DND-41 (cell line): ENCODE results near the gene EXT2.

Experiments
- ATAC-seq: fragments of 200-7000 bp; cut with Tn5 transposase; 3 replicates; pipeline ENCODE4 v1.9.1; 2021; ENCODE audit warnings: low read depth; ENCODE audit not compliant: insufficient read depth
- DNase-seq: peaks from one replicate; pipeline ENCODE4 v3.0.0-alpha.2; 2020
- H2AFZ ChIP-seq: 2 replicates; pipeline ENCODE4 v1.6.0; 2012; ENCODE audit warnings: low read depth, low read length
- H3K27ac ChIP-seq: 2 replicates; pipeline ENCODE4 v1.5.1; 2012; ENCODE audit warnings: low read length, inconsistent platforms
- H3K27me3 ChIP-seq: fragments of 200-600 bp; sonication (generic); 2 replicates; pipeline ENCODE4 v1.6.0; 2012; ENCODE audit warnings: low read length, mild to moderate bottlenecking, inconsistent platforms; ENCODE audit not compliant: insufficient read depth, poor library complexity
- H3K36me3 ChIP-seq: 2 replicates; pipeline ENCODE4 v1.5.1; 2012; ENCODE audit warnings: low read length, inconsistent platforms; ENCODE audit not compliant: insufficient read depth
- H3K4me1 ChIP-seq: 2 replicates; pipeline ENCODE4 v1.5.1; 2012; ENCODE audit warnings: mild to moderate bottlenecking, low read length; ENCODE audit not compliant: insufficient read depth
- H3K4me2 ChIP-seq: 2 replicates; pipeline ENCODE4 v1.6.0; 2012; ENCODE audit warnings: mild to moderate bottlenecking, moderate library complexity, low read length, inconsistent platforms; ENCODE audit not compliant: insufficient read depth
- H3K4me3 ChIP-seq, 2 experiments: fragments of 200-600 bp in 1 of 2; shearing (Covaris generic) in 1 of 2; 2 replicates each; pipeline ENCODE4 v1.5.1; 2012 to 2016; ENCODE audit warnings: inconsistent platforms in 2 of 2, low read length in 2 of 2, mild to moderate bottlenecking in 2 of 2, low read depth in 1 of 2, moderate library complexity in 1 of 2
- H3K79me2 ChIP-seq: 2 replicates; pipeline ENCODE4 v1.6.0; 2012; ENCODE audit warnings: low read length, inconsistent platforms; ENCODE audit not compliant: insufficient read depth
- H3K9ac ChIP-seq: 2 replicates; pipeline ENCODE4 v1.6.0; 2012; ENCODE audit warnings: low read depth, mild to moderate bottlenecking, inconsistent platforms, low read length, moderate library complexity
- H3K9me3 ChIP-seq: 2 replicates; pipeline ENCODE4 v1.5.1; 2012; ENCODE audit warnings: low read length, moderate library complexity, mild to moderate bottlenecking, inconsistent platforms; ENCODE audit not compliant: insufficient read depth, severe bottlenecking
- H4K20me1 ChIP-seq: 2 replicates; pipeline ENCODE4 v1.6.0; 2012; ENCODE audit warnings: low read length; ENCODE audit not compliant: insufficient read depth
- EZH2 ChIP-seq: IDR thresholded peaks from 3 replicates; pipeline ENCODE4 v1.6.1; 2012; ENCODE audit warnings: borderline replicate concordance, low read depth, mild to moderate bottlenecking, moderate library complexity, low read length, inconsistent platforms; ENCODE audit not compliant: severe bottlenecking
- TF ChIP-seq, protein P1 (sequence below): IDR thresholded peaks from 2 replicates; pipeline ENCODE4 v1.5.1; 2012; ENCODE audit warnings: borderline replicate concordance, low read length, moderate library complexity, mild to moderate bottlenecking; ENCODE audit not compliant: poor library complexity, severe bottlenecking; ENCODE audit errors: extremely low read depth

The EXT2 gene

DNA sequence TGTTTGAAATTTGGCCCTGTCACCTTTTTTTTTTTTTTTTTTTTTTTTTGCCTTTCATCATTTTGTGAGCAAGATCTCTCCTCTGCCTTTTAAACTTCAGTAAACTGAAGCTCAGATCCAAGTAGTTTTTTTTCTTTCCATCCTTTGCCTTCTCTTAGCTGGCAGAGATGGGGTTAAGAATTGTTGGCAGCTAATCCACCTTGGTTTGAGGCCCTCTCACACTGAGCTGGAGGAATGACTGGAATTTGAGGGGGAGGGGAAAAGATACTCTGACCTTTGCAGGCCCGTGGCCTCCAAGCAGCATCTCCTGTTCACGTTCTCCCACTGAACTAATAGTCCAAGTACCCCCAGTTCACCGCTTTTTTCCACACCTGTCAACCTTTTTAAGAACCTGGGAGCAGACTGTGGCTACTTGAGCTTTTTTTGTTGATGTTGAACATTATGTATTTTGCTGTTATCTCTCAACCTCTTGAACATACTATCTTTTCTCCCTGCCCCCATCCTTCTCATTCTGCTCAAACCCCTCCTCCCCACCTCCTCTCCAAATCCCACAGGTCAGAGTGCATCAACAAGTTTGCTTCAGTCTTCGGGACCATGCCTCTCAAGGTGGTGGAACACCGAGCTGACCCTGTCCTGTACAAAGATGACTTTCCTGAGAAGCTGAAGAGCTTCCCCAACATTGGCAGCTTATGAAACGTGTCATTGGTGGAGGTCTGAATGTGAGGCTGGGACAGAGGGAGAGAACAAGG, 148.3 kb downstream of the EXT2 start:
- Histone ChIP-seq H3K9me3 (no peaks in the 10 kb centered on the region), H3K9ac (no peak overlapping the region), H3K4me2 (no peak overlapping the region), H3K27ac (no peak overlapping the region), H3K79me2 (no peaks in the 10 kb centered on the region), H4K20me1 (no peaks in the 10 kb centered on the region), H2AFZ (no peak overlapping the region), H3K4me3 (no peak overlapping the region), H3K27me3 (no peaks in the 10 kb centered on the region), H3K36me3 (peaks cover 21% of the 10 kb centered on the region), H3K4me1 (no peaks in the 10 kb centered on the region)
- no peak for TF ChIP-seq EZH2
- TF ChIP-seq, protein P1, sequence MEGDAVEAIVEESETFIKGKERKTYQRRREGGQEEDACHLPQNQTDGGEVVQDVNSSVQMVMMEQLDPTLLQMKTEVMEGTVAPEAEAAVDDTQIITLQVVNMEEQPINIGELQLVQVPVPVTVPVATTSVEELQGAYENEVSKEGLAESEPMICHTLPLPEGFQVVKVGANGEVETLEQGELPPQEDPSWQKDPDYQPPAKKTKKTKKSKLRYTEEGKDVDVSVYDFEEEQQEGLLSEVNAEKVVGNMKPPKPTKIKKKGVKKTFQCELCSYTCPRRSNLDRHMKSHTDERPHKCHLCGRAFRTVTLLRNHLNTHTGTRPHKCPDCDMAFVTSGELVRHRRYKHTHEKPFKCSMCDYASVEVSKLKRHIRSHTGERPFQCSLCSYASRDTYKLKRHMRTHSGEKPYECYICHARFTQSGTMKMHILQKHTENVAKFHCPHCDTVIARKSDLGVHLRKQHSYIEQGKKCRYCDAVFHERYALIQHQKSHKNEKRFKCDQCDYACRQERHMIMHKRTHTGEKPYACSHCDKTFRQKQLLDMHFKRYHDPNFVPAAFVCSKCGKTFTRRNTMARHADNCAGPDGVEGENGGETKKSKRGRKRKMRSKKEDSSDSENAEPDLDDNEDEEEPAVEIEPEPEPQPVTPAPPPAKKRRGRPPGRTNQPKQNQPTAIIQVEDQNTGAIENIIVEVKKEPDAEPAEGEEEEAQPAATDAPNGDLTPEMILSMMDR, result no peak
- DNase-seq (no peak), ATAC-seq (no peak)

DNA sequence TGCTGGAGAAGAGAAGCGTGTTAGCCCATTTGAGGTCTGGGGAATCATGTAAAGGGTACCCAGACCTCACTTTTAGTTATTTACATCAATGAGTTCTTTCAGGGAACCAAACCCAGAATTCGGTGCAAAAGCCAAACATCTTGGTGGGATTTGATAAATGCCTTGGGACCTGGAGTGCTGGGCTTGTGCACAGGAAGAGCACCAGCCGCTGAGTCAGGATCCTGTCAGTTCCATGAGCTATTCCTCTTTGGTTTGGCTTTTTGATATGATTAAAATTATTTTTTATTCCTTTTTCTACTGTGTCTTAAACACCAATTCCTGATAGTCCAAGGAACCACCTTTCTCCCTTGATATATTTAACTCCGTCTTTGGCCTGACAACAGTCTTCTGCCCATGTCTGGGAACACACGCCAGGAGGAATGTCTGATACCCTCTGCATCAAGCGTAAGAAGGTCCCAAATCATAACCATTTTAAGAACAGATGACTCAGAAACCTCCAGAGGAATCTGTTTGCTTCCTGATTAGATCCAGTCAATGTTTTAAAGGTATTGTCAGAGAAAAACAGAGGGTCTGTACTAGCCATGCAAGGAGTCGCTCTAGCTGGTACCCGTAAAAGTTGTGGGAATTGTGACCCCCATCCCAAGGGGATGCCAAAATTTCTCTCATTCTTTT, 149.3 kb downstream of the EXT2 start:
- Histone ChIP-seq H3K4me1 (no peaks in the 10 kb centered on the region), H4K20me1 (no peaks in the 10 kb centered on the region), H3K79me2 (no peaks in the 10 kb centered on the region), H3K4me2 (no peak overlapping the region), H3K36me3 (peaks cover 18% of the 10 kb centered on the region), H3K27ac (no peak overlapping the region), H3K9ac (no peak overlapping the region), H3K4me3 (no peak overlapping the region), H3K9me3 (no peaks in the 10 kb centered on the region), H2AFZ (no peak overlapping the region), H3K27me3 (no peaks in the 10 kb centered on the region)
- no peak for DNase-seq
- no peak for ATAC-seq
- TF ChIP-seq, protein P1, result no peak
- TF ChIP-seq EZH2, result no peak

DNA sequence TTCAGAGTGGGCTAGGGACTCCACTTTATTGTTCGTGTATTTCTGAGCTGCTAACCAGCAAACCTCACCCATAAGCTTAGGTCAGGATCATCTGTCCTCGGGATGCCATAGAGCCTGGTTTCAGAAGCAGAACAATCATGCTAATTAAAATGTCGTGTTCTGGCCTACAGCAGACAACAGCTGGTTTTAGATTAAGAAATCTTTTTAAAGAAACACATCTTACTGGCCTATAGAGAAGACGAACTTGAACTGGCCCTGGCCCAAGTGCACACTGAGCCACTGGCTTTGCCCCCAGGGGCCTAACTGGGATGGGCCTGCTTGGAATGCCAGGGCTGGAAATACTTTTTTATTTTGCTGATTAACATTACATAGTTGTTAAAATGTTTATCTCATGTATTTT, 151.2 kb downstream of the EXT2 start:
- no peak overlapping the region for H3K4me2 ChIP-seq
- no peak for DNase-seq
- no peak overlapping the region for H2AFZ ChIP-seq
- ATAC-seq, result no peak
- H3K9ac ChIP-seq, result no peak overlapping the region
- no peaks in the 10 kb centered on the region for H3K27me3 ChIP-seq
- H3K9me3 ChIP-seq, result no peaks in the 10 kb centered on the region
- H3K79me2 ChIP-seq, result no peaks in the 10 kb centered on the region
- no peak overlapping the region for H3K4me3 ChIP-seq
- TF ChIP-seq, protein P1, result no peak
- TF ChIP-seq EZH2, result no peak
- H3K36me3 ChIP-seq, result peaks cover 18% of the 10 kb centered on the region
- no peak overlapping the region for H3K27ac ChIP-seq
- H3K4me1 ChIP-seq, result no peaks in the 10 kb centered on the region
- no peaks in the 10 kb centered on the region for H4K20me1 ChIP-seq
